Osteoblast (primary cell): ENCODE results near the gene OSGIN1. TPM values are rescaled to one million over a fixed set of nuclear protein-coding genes. Genes with fewer than 3 reads are reported as not detected.
A peak's percentile ranks its signal among the peaks of the same experiment; 100 is the strongest.

Experiments
- DNase-seq: peaks from one replicate; pipeline ENCODE4 v3.0.0; 2011; ENCODE audit warnings: low spot score, mixed read lengths; ENCODE audit not compliant: insufficient read length; ENCODE audit errors: missing footprints
- H2AFZ ChIP-seq: 2 replicates; pipeline ENCODE4 v1.6.0; 2011; ENCODE audit warnings: mild to moderate bottlenecking, low read length
- H3K27ac ChIP-seq: 2 replicates; pipeline ENCODE4 v1.5.1; 2011; ENCODE audit warnings: mild to moderate bottlenecking, low read depth, low read length, moderate library complexity
- H3K27me3 ChIP-seq: 2 replicates; pipeline ENCODE4 v1.6.0; 2012; ENCODE audit warnings: mild to moderate bottlenecking, control low read depth, inconsistent platforms, low read length, moderate library complexity; ENCODE audit not compliant: insufficient read depth
- H3K36me3 ChIP-seq: 2 replicates; pipeline ENCODE4 v1.5.1; 2011; ENCODE audit warnings: mild to moderate bottlenecking, low read length, control low read depth, moderate library complexity; ENCODE audit not compliant: insufficient read depth
- H3K4me1 ChIP-seq: 2 replicates; pipeline ENCODE4 v1.5.1; 2011; ENCODE audit warnings: mild to moderate bottlenecking, low read length, control low read depth, moderate library complexity; ENCODE audit not compliant: insufficient read depth
- H3K4me2 ChIP-seq: 2 replicates; pipeline ENCODE4 v1.6.0; 2011; ENCODE audit warnings: mild to moderate bottlenecking, low read length; ENCODE audit not compliant: insufficient read depth
- H3K4me3 ChIP-seq: fragments of 200-600 bp; sonication (generic); 3 replicates; pipeline ENCODE4 v1.5.1; 2012; ENCODE audit warnings: mild to moderate bottlenecking, low read length, inconsistent platforms; ENCODE audit not compliant: insufficient read depth
- H3K79me2 ChIP-seq: 2 replicates; pipeline ENCODE4 v1.6.0; 2012; ENCODE audit warnings: mild to moderate bottlenecking, low read length, control low read depth, inconsistent platforms; ENCODE audit not compliant: insufficient read depth
- H3K9me3 ChIP-seq: 2 replicates; pipeline ENCODE4 v1.5.1; 2011; ENCODE audit warnings: low read depth, low read length, control low read depth
- H4K20me1 ChIP-seq: 2 replicates; pipeline ENCODE4 v1.6.0; 2012; ENCODE audit warnings: mild to moderate bottlenecking, low read length, control low read depth; ENCODE audit not compliant: insufficient read depth
- total RNA-seq: library from RNA; depleted of rRNA; stranded (reverse); fragments of >200 nt; gene quantifications from 2 replicates; pipeline ENCODE4 v1.2.3, GENCODE V29; 2012
- TF ChIP-seq, protein P1 (sequence below): IDR thresholded peaks from 2 replicates; pipeline ENCODE4 v1.5.1; 2011; ENCODE audit warnings: mild to moderate bottlenecking, low read depth, low read length, moderate library complexity; ENCODE audit errors: extremely low read depth

Gene OSGIN1
- total RNA-seq, 1 donor, result 3.6 TPM

DNA sequence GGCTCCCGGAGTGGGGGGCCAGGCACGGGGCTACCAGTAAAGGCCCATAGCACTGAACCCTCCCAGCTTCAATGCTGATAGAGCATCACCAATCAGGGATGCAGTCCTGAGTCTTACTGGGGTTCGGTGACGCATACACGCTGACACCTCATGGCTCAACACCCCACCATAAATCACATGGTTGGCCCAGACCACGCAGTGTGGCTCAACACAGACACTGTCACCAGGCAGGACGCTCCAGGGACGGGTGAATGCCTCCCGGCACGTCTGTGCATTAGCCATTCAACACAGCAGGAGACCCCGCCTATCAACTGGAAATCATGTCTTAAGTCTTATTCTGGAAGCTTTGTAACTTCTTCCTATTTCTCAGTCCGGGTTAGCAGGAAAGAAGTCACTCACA, 50.0 kb downstream of the OSGIN1 start:
- TF ChIP-seq, protein P1, sequence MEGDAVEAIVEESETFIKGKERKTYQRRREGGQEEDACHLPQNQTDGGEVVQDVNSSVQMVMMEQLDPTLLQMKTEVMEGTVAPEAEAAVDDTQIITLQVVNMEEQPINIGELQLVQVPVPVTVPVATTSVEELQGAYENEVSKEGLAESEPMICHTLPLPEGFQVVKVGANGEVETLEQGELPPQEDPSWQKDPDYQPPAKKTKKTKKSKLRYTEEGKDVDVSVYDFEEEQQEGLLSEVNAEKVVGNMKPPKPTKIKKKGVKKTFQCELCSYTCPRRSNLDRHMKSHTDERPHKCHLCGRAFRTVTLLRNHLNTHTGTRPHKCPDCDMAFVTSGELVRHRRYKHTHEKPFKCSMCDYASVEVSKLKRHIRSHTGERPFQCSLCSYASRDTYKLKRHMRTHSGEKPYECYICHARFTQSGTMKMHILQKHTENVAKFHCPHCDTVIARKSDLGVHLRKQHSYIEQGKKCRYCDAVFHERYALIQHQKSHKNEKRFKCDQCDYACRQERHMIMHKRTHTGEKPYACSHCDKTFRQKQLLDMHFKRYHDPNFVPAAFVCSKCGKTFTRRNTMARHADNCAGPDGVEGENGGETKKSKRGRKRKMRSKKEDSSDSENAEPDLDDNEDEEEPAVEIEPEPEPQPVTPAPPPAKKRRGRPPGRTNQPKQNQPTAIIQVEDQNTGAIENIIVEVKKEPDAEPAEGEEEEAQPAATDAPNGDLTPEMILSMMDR, result no peak
- no peak for DNase-seq
- H3K4me2 ChIP-seq, result no peak overlapping the region
- H3K79me2 ChIP-seq, result no peaks in the 10 kb centered on the region
- H2AFZ ChIP-seq, result no peak overlapping the region
- no peaks in the 10 kb centered on the region for H3K36me3 ChIP-seq
- no peaks in the 10 kb centered on the region for H4K20me1 ChIP-seq
- H3K4me3 ChIP-seq, result no peak overlapping the region
- H3K27ac ChIP-seq, result no peak overlapping the region
- no peaks in the 10 kb centered on the region for H3K9me3 ChIP-seq
- peaks cover 11% of the 10 kb centered on the region for H3K27me3 ChIP-seq
- no peaks in the 10 kb centered on the region for H3K4me1 ChIP-seq

DNA sequence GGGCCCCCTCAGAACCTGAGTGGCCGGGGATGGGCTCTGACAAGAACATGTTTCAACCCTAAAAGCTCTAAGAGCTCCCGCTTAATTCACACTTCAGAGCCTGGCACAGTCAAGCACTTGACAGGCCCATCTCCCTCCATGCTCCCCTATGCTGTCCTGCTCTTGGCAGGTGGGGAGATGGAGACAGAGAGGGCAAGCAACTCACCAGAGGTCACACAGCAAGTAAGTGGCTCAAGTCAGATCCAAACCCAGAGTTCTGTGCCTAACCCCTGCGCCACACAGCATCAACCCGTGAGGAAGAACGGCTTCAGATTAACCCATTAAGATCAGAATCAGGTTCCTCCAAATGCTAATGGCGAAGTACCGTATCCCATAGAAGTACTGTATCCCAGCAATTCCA, 51.4 kb downstream of the OSGIN1 start:
- TF ChIP-seq, protein P1, result no peak
- Histone ChIP-seq H3K9me3 (no peaks in the 10 kb centered on the region), H3K79me2 (no peaks in the 10 kb centered on the region), H3K4me1 (no peaks in the 10 kb centered on the region), H3K4me2 (no peak overlapping the region), H4K20me1 (no peaks in the 10 kb centered on the region), H3K27me3 (peaks cover 16% of the 10 kb centered on the region), H2AFZ (no peak overlapping the region), H3K27ac (no peak overlapping the region), H3K4me3 (no peak overlapping the region), H3K36me3 (no peaks in the 10 kb centered on the region)
- DNase-seq, result no peak

DNA sequence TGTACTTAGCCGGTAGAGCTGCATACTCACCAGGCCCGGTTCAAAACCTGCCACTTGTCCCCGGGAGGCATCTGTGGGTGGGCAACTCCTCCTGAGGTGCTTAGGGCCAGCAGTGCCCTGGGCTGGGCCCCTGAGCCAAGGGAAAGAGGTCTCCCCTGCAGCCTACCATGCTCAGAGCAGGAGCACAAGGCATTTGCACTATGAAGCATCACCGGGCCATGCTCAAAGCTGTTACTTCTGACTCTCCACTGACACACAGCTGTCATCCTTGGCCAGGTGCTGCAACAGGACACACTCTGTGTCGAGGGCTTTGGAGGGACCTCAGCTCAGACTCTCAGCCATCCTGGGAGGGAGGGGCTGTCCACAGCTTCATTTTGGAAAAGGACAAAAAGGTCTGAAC, 52.4 kb downstream of the OSGIN1 start:
- no peak overlapping the region for H3K4me2 ChIP-seq
- H3K36me3 ChIP-seq, result no peaks in the 10 kb centered on the region
- no peak overlapping the region for H3K27ac ChIP-seq
- no peaks in the 10 kb centered on the region for H3K79me2 ChIP-seq
- no peaks in the 10 kb centered on the region for H3K4me1 ChIP-seq
- H4K20me1 ChIP-seq, result no peaks in the 10 kb centered on the region
- no peak overlapping the region for H3K4me3 ChIP-seq
- H2AFZ ChIP-seq, result no peak overlapping the region
- TF ChIP-seq, protein P1, result no peak
- peak; percentile 76 for DNase-seq
- H3K9me3 ChIP-seq, result no peaks in the 10 kb centered on the region
- H3K27me3 ChIP-seq, result peaks cover 16% of the 10 kb centered on the region

DNA sequence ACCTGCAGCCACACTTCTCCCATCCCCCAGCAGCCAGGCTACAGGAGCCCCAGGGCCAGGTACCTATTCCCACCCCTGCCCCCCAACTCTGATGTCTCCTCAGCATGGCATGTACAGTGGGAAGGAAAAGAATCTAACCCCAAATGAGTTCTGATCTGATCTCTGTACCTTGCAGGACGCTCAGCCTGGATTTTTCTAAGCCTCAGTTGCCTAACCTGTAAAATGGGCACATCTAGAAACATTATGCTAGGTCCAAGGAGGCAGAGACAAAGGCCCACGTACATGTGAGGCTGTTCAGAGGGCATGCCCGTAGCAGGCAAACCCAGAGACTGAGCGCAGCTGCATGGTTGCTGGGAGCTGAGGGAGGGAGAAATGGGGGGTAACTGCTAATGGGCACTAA, 54.5 kb downstream of the OSGIN1 start:
- Histone ChIP-seq H3K4me3 (no peak overlapping the region), H3K9me3 (no peaks in the 10 kb centered on the region), H3K27me3 (peaks cover 14% of the 10 kb centered on the region), H3K27ac (no peak overlapping the region), H2AFZ (no peak overlapping the region), H3K36me3 (no peaks in the 10 kb centered on the region), H4K20me1 (no peaks in the 10 kb centered on the region), H3K4me2 (no peak overlapping the region), H3K79me2 (no peaks in the 10 kb centered on the region), H3K4me1 (no peaks in the 10 kb centered on the region)
- TF ChIP-seq, protein P1, result no peak
- no peak for DNase-seq
